ENCODE measurements around the gene FST.

FST gene

DNA sequence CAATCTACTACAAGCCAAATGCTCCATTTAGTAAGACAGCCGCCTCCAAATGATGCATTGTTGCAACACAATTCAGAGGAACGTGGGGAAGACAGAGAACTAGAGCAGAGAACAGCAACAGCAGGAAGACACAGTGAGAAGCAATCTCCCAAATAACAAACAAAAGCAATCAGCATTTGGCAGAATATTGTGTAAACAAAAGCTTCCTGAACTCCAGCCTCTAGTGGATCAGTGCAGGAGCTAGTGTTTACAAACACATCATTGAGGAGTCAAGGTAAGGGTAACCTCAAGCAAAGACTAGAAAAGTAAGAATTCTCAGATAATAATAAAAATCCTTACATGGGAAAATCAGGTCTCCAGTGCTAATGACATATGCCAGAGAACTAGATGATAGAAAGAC, 20.6 kb downstream of the FST start:
- Histone ChIP-seq H3K9ac (ENCODE audit: insufficient read length, low read depth) (no peak overlapping the region), H3K9me3 (ENCODE audit: insufficient read depth, low read length) (no peaks in the 10 kb centered on the region), H3K4me1 (ENCODE audit: insufficient read depth, insufficient read length) (no peaks in the 10 kb centered on the region), H3K36me3 (ENCODE audit: insufficient read depth, insufficient read length, low read length) (no peaks in the 10 kb centered on the region), H3K27me3 (ENCODE audit: insufficient read depth, insufficient read length) (no peaks in the 10 kb centered on the region), H3K4me3 (ENCODE audit: insufficient read length, low read depth) (no peak overlapping the region)
- no peak for DNase-seq (ENCODE audit: low read depth, low spot score)
- TF ChIP-seq YY1 (IDR thresholded peaks at IDR 0.05; ENCODE audit: insufficient read depth, insufficient read length) (no peak), ZNF274 (IDR thresholded peaks at IDR 0.05; ENCODE audit: low read depth, low read length) (no peak), SUZ12 (IDR thresholded peaks at IDR 0.05; ENCODE audit: extremely low read depth, insufficient read depth, insufficient read length) (no peak)

- no peaks in the 10 kb centered on the region for H3K4me1 ChIP-seq (ENCODE audit: insufficient read depth, insufficient read length)
- TF ChIP-seq YY1 (IDR thresholded peaks at IDR 0.05; ENCODE audit: insufficient read depth, insufficient read length): no peak
- TF ChIP-seq SUZ12 (IDR thresholded peaks at IDR 0.05; ENCODE audit: extremely low read depth, insufficient read depth, insufficient read length): no peak
- no peak for TF ChIP-seq ZNF274 (IDR thresholded peaks at IDR 0.05; ENCODE audit: low read depth, low read length)
- DNase-seq (ENCODE audit: low read depth, low spot score): no peak
- H3K9me3 ChIP-seq (ENCODE audit: insufficient read depth, low read length): peaks cover 10% of the 10 kb centered on the region
- no peaks in the 10 kb centered on the region for H3K36me3 ChIP-seq (ENCODE audit: insufficient read depth, insufficient read length, low read length)
- H3K9ac ChIP-seq (ENCODE audit: insufficient read length, low read depth): no peak overlapping the region
- H3K27me3 ChIP-seq (ENCODE audit: insufficient read depth, insufficient read length): no peaks in the 10 kb centered on the region
- no peak overlapping the region for H3K4me3 ChIP-seq (ENCODE audit: insufficient read length, low read depth)
Observed at GRCh38 chr5:53503562-53504218, 23.3 kb downstream of the FST start.

- Histone ChIP-seq H3K27me3 (ENCODE audit: insufficient read depth, insufficient read length) (no peaks in the 10 kb centered on the region), H3K9me3 (ENCODE audit: insufficient read depth, low read length) (peaks cover 19% of the 10 kb centered on the region), H3K4me1 (ENCODE audit: insufficient read depth, insufficient read length) (no peaks in the 10 kb centered on the region), H3K4me3 (ENCODE audit: insufficient read length, low read depth) (no peak overlapping the region), H3K36me3 (ENCODE audit: insufficient read depth, insufficient read length, low read length) (no peaks in the 10 kb centered on the region), H3K9ac (ENCODE audit: insufficient read length, low read depth) (no peak overlapping the region)
- no peak for DNase-seq (ENCODE audit: low read depth, low spot score)
- TF ChIP-seq YY1 (IDR thresholded peaks at IDR 0.05; ENCODE audit: insufficient read depth, insufficient read length): no peak
- TF ChIP-seq SUZ12 (IDR thresholded peaks at IDR 0.05; ENCODE audit: extremely low read depth, insufficient read depth, insufficient read length): no peak
- no peak for TF ChIP-seq ZNF274 (IDR thresholded peaks at IDR 0.05; ENCODE audit: low read depth, low read length)
Observed at GRCh38 chr5:53507013-53507412, 26.6 kb downstream of the FST start.

- Histone ChIP-seq H3K9ac (ENCODE audit: insufficient read length, low read depth) (no peak overlapping the region), H3K9me3 (ENCODE audit: insufficient read depth, low read length) (peaks cover 19% of the 10 kb centered on the region), H3K36me3 (ENCODE audit: insufficient read depth, insufficient read length, low read length) (no peaks in the 10 kb centered on the region), H3K4me3 (ENCODE audit: insufficient read length, low read depth) (no peak overlapping the region), H3K4me1 (ENCODE audit: insufficient read depth, insufficient read length) (no peaks in the 10 kb centered on the region), H3K27me3 (ENCODE audit: insufficient read depth, insufficient read length) (no peaks in the 10 kb centered on the region)
- no peak for DNase-seq (ENCODE audit: low read depth, low spot score)
- TF ChIP-seq ZNF274 (IDR thresholded peaks at IDR 0.05; ENCODE audit: low read depth, low read length): no peak
- TF ChIP-seq SUZ12 (IDR thresholded peaks at IDR 0.05; ENCODE audit: extremely low read depth, insufficient read depth, insufficient read length): no peak
- no peak for TF ChIP-seq YY1 (IDR thresholded peaks at IDR 0.05; ENCODE audit: insufficient read depth, insufficient read length)
Observed at GRCh38 chr5:53508125-53508524, 27.7 kb downstream of the FST start.

GRCh38 chr5:53512539-53512938, 32.1 kb downstream of the FST start:
- no peak for DNase-seq (ENCODE audit: low read depth, low spot score)
- no peak overlapping the region for H3K9ac ChIP-seq (ENCODE audit: insufficient read length, low read depth)
- TF ChIP-seq ZNF274 (IDR thresholded peaks at IDR 0.05; ENCODE audit: low read depth, low read length) (no peak), SUZ12 (IDR thresholded peaks at IDR 0.05; ENCODE audit: extremely low read depth, insufficient read depth, insufficient read length) (no peak), YY1 (IDR thresholded peaks at IDR 0.05; ENCODE audit: insufficient read depth, insufficient read length) (no peak)
- peaks cover 16% of the 10 kb centered on the region for H3K9me3 ChIP-seq (ENCODE audit: insufficient read depth, low read length)
- no peak overlapping the region for H3K4me3 ChIP-seq (ENCODE audit: insufficient read length, low read depth)
- H3K27me3 ChIP-seq (ENCODE audit: insufficient read depth, insufficient read length): no peaks in the 10 kb centered on the region
- H3K4me1 ChIP-seq (ENCODE audit: insufficient read depth, insufficient read length): no peaks in the 10 kb centered on the region
- no peaks in the 10 kb centered on the region for H3K36me3 ChIP-seq (ENCODE audit: insufficient read depth, insufficient read length, low read length)

DNA sequence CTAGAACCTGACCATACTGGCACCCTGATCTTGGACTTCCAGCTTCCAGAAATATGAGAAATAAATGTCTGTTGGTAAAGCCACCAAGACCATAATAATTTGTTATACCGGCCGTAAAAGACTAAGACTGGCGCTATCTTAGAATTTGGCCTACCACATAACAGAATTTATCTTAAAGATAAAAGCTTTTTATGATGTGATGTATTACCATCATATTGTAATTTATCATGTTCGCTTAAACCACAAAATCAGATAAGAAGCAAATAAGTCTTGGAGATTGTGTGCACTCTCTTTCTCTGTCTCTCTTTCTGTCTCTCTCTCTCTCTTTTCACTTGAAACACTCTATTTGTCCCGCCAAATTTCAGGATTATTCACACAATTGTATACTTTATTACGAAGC, 35.6 kb downstream of the FST start:
- no peaks in the 10 kb centered on the region for H3K4me1 ChIP-seq (ENCODE audit: insufficient read depth, insufficient read length)
- H3K9ac ChIP-seq (ENCODE audit: insufficient read length, low read depth): no peak overlapping the region
- H3K27me3 ChIP-seq (ENCODE audit: insufficient read depth, insufficient read length): no peaks in the 10 kb centered on the region

GRCh38 chr5:53520813-53521212, 40.4 kb downstream of the FST start:
- no peaks in the 10 kb centered on the region for H3K4me1 ChIP-seq (ENCODE audit: insufficient read depth, insufficient read length)
- no peak overlapping the region for H3K9ac ChIP-seq (ENCODE audit: insufficient read length, low read depth)
- H3K36me3 ChIP-seq (ENCODE audit: insufficient read depth, insufficient read length, low read length): no peaks in the 10 kb centered on the region
- DNase-seq (ENCODE audit: low read depth, low spot score): no peak
- no peak for TF ChIP-seq SUZ12 (IDR thresholded peaks at IDR 0.05; ENCODE audit: extremely low read depth, insufficient read depth, insufficient read length)
- no peak for TF ChIP-seq YY1 (IDR thresholded peaks at IDR 0.05; ENCODE audit: insufficient read depth, insufficient read length)
- TF ChIP-seq ZNF274 (IDR thresholded peaks at IDR 0.05; ENCODE audit: low read depth, low read length): no peak
- H3K9me3 ChIP-seq (ENCODE audit: insufficient read depth, low read length): no peaks in the 10 kb centered on the region
- no peak overlapping the region for H3K4me3 ChIP-seq (ENCODE audit: insufficient read length, low read depth)
- no peaks in the 10 kb centered on the region for H3K27me3 ChIP-seq (ENCODE audit: insufficient read depth, insufficient read length)

More for the DNA sequence above, 35.6 kb downstream of the FST start:
- Histone ChIP-seq H3K36me3 (ENCODE audit: insufficient read depth, insufficient read length, low read length) (no peaks in the 10 kb centered on the region), H3K4me3 (ENCODE audit: insufficient read length, low read depth) (no peak overlapping the region), H3K9me3 (ENCODE audit: insufficient read depth, low read length) (no peaks in the 10 kb centered on the region)
- no peak for DNase-seq (ENCODE audit: low read depth, low spot score)
- TF ChIP-seq YY1 (IDR thresholded peaks at IDR 0.05; ENCODE audit: insufficient read depth, insufficient read length) (no peak), SUZ12 (IDR thresholded peaks at IDR 0.05; ENCODE audit: extremely low read depth, insufficient read depth, insufficient read length) (no peak), ZNF274 (IDR thresholded peaks at IDR 0.05; ENCODE audit: low read depth, low read length) (no peak)
